K562 (cell line): ENCODE measurements around the gene FAM171A1. TPM values are rescaled to one million over a fixed set of nuclear protein-coding genes. Genes with fewer than 3 reads are reported as not detected.
A peak's percentile ranks its signal among the peaks of the same experiment; 100 is the strongest.
"Not testable (repeated sequence)": the region's sequence is repeated elsewhere in the genome, so short reads cannot be mapped to it uniquely, and the experiment has no call there.

ENCODE experiments used
- ATAC-seq: fragments of 200-7000 bp; cut with Tn5 transposase; 3 replicates; pipeline ENCODE4 v1.9.1; 2020; ENCODE audit warnings: moderate library complexity
- BruUV-seq: library from RNA; stranded (reverse); fragments of 400-500 nt; replicated peaks from 2 replicates; lab custom pipeline; 2021; lab: Mats Ljungman, UMichigan
- CTCF ChIA-PET: fragments of 300-600 bp; formaldehyde crosslinking; extraction: SDS; loops from one replicate; lab custom pipeline; 2021; ENCODE audit warnings: low intra/inter-chr PET ratio; lab: Yijun Ruan, JAX
- POLR2A ChIA-PET: fragments of 300-600, 350-650 bp; sonication (Branson Sonifier 250); formaldehyde crosslinking; extraction: SDS; loops from one replicate; lab custom pipeline; 2021; ENCODE audit warnings: antibody characterized with exemption, inconsistent platforms; lab: Yijun Ruan, JAX
- DNase-seq, 4 experiments: peaks; one replicate each; pipeline versions ENCODE4 v3.0.0 to v3.0.0-alpha.2; 2011 to 2018; ENCODE audit warnings: low spot score in 3 of 4, mixed read lengths in 3 of 4; ENCODE audit errors: extremely low read depth in 1 of 4
- FAIRE-seq: peaks from 2 replicates; lab custom pipeline; 2011; peaks lifted over from hg19 to GRCh38; lab: Jason Lieb, UNC
- H2AFZ ChIP-seq: 2 replicates; pipeline ENCODE4 v1.6.0; 2011; ENCODE audit warnings: low read depth, low read length, control low read depth, inconsistent platforms
- H3K27ac ChIP-seq: fragments of 200-600 bp; 3 replicates; pipeline ENCODE4 v1.8.0; 2011; ENCODE audit warnings: low read depth, mild to moderate bottlenecking, control low read depth, inconsistent platforms, low read length, moderate library complexity, mixed read lengths; ENCODE audit errors: extremely low read depth
- H3K27me3 ChIP-seq, 2 experiments: fragments of 300-600 bp in 1 of 2; 2 replicates in 1 of 2; 3 replicates in 1 of 2; pipeline versions ENCODE4 v1.6.0 to v1.8.0; 2011; ENCODE audit warnings: inconsistent platforms in 2 of 2, low read length in 2 of 2, mild to moderate bottlenecking in 1 of 2, mixed read lengths in 1 of 2, moderate library complexity in 1 of 2; ENCODE audit not compliant: control insufficient read depth in 2 of 2, insufficient read depth in 2 of 2
- H3K36me3 ChIP-seq: fragments of 300-600 bp; 3 replicates; pipeline ENCODE4 v1.8.0; 2011; ENCODE audit warnings: mild to moderate bottlenecking, low read length, inconsistent platforms; ENCODE audit not compliant: control insufficient read depth, insufficient read depth
- H3K4me1 ChIP-seq, 2 experiments: fragments of 200-600 bp in 1 of 2; replicated peaks in 1 of 2; 2 replicates in 1 of 2; 3 replicates in 1 of 2; pipeline versions ENCODE4 v1.5.1 to v1.8.0; 2011; ENCODE audit warnings: inconsistent platforms in 2 of 2, low read length in 2 of 2, mild to moderate bottlenecking in 1 of 2, mixed read lengths in 1 of 2, moderate library complexity in 1 of 2; ENCODE audit not compliant: control insufficient read depth in 2 of 2, insufficient read depth in 2 of 2
- H3K4me2 ChIP-seq: 2 replicates; pipeline ENCODE4 v1.6.1; 2011; ENCODE audit warnings: low read length, control low read depth, inconsistent platforms, mixed read lengths; ENCODE audit not compliant: insufficient read depth
- H3K4me3 ChIP-seq: fragments of 200-600 bp; sonication (generic), shearing (Covaris generic); 2 replicates; pipeline ENCODE4 v1.5.1; 2016; ENCODE audit warnings: control low read depth, inconsistent platforms
- H3K79me2 ChIP-seq: fragments of 200-600 bp; 3 replicates; pipeline ENCODE4 v1.8.0; 2011; ENCODE audit warnings: low read length, inconsistent platforms; ENCODE audit not compliant: control insufficient read depth, insufficient read depth
- H3K9ac ChIP-seq, 2 experiments: 2 replicates each; pipeline versions ENCODE4 v1.6.0 to v1.6.1; 2011; ENCODE audit warnings: low read depth in 2 of 2, low read length in 2 of 2, control low read depth in 1 of 2, inconsistent platforms in 1 of 2, mild to moderate bottlenecking in 1 of 2, mixed read lengths in 1 of 2; ENCODE audit not compliant: insufficient read depth in 1 of 2
- H3K9me1 ChIP-seq: one replicate; pipeline ENCODE4 v1.6.0; 2011; ENCODE audit warnings: inconsistent platforms, mild to moderate bottlenecking, low read length, moderate library complexity; ENCODE audit not compliant: control insufficient read depth, insufficient read depth
- H3K9me3 ChIP-seq: replicated peaks from 2 replicates; pipeline ENCODE4 v1.5.1; 2011; ENCODE audit warnings: low read depth, low read length, inconsistent platforms; ENCODE audit not compliant: control insufficient read depth, insufficient read depth
- H4K20me1 ChIP-seq: replicated peaks from 2 replicates; pipeline ENCODE4 v1.6.1; 2011; ENCODE audit warnings: low read length, inconsistent platforms, mixed read lengths; ENCODE audit not compliant: control insufficient read depth, insufficient read depth
- CCAR2 ChIP-seq: fragments of 200-400 bp; formaldehyde crosslinking; IDR thresholded peaks from 2 replicates; pipeline ENCODE4 v1.6.1; 2017; ENCODE audit warnings: mild to moderate bottlenecking, low read depth, low read length
- ZNF134 ChIP-seq: fragments of 250-450 bp; sonication (Bioruptor Pico); conservative IDR thresholded peaks from 2 replicates; pipeline ENCODE4 v1.4.0; 2020
- whole genome bisulfite sequencing: fragments of 100-300 bp; shearing (Covaris generic); methylation state at CpG from one replicate; pipeline ENCODE4 v1.1.6; 2016; ENCODE audit warnings: low coverage, mixed read lengths; ENCODE audit not compliant: insufficient coverage; ENCODE audit errors: missing lambda C conversion rate; 5-methylcytosine and 5-hydroxymethylcytosine counted together
- in situ Hi-C: fragments of 300-500 bp; cut with MboI; formaldehyde crosslinking; loops from 4 replicates; pipeline ENCODE4 v1.15.0; 2018; ENCODE audit warnings: inconsistent platforms, mixed read lengths
- intact Hi-C: fragments of 100-400 bp; cut with micrococcal nuclease; formaldehyde crosslinking; loops from 2 replicates; pipeline ENCODE4 v1.14.2; 2022
- polyA plus RNA-seq, 8 experiments: library from polyadenylated mRNA; depleted of rRNA in 4 of 8; stranded (reverse) in 5 of 8; unstranded in 3 of 8; fragments of >200 nt; fragmentation: Nextera tagmentation in 2 of 8; fragmentation: Illumina TruSeq in 1 of 8; extraction: Ambion mirVana in 2 of 8; extraction: Trizol in 1 of 8; gene quantifications; 2 replicates each; pipeline versions ENCODE4 v1.2.1 to v1.2.3, GENCODE V29; 2011 to 2014; ENCODE audit warnings: inconsistent platforms in 1 of 8, missing spikeins in 1 of 8
- total RNA-seq, 7 experiments: library from RNA; depleted of rRNA in 6 of 7; stranded (reverse); fragments of >200 nt in 6 of 7; fragmentation: Illumina TruSeq in 2 of 7; extraction: Trizol in 2 of 7; gene quantifications; 2 replicates each; pipeline versions ENCODE4 v1.2.1 to v1.2.3, GENCODE V29; 2011 to 2021; ENCODE audit warnings: low replicate concordance in 1 of 7

Gene FAM171A1
- total and polyA plus RNA-seq, 9 of the 15 experiments (the other 6 are each of a cell fraction or from before 2014, with no cell fraction given), result 0.51 to 8.2 (median 4.8) TPM

DNA sequence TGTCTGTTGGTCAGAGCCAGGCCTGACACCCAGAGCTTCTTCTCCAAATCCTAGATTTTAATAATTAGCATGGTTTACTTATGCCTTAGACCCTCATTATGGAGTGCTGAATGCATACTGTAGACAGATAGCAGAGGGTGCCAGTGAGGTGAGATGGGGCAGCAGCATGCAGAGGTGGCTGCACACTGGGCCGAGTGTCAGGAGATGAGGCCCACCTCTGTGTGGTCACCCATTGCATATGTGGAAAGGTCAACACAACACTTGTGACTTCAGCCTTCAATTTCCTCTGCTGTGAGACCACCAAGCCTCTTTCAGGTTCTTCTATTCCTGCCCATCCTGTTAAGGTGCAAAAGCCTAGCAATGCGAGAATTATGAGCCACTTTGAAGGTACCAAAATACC, 162.9 kb downstream of the FAM171A1 start:
- ATAC-seq, result no peak
- no peaks in the 10 kb centered on the region for H3K4me1 ChIP-seq
- H3K9me3 ChIP-seq, result no peaks in the 10 kb centered on the region
- no peak for FAIRE-seq
- BruUV-seq, result no TSS peak
- WGBS, result 53% methylated on average over 2 of the region's 2 CpGs
- no peak for TF ChIP-seq CCAR2
- H2AFZ ChIP-seq, result peak overlapping the region; percentile 10; the same call in 1 of the 2 replicates
- H3K4me3 ChIP-seq, result no peak overlapping the region
- no peaks in the 10 kb centered on the region for H3K79me2 ChIP-seq
- CTCF ChIA-PET, result no interaction called here
- no peaks in the 10 kb centered on the region for H3K36me3 ChIP-seq
- POLR2A ChIA-PET, result no interaction called here
- no peak overlapping the region for H3K9ac ChIP-seq
- no peak for DNase-seq
- no peak overlapping the region for H3K4me2 ChIP-seq
- in situ Hi-C loops, result no loop called here
- H3K27me3 ChIP-seq, result peaks cover 0 to 22% of the 10 kb centered on the region in 2 experiments; a peak in 3 of 5 replicates
- H3K27ac ChIP-seq, result no peak overlapping the region
- intact Hi-C loops, result no loop called here
- no peaks in the 10 kb centered on the region for H4K20me1 ChIP-seq
- H3K9me1 ChIP-seq, result no peaks in the 10 kb centered on the region

DNA sequence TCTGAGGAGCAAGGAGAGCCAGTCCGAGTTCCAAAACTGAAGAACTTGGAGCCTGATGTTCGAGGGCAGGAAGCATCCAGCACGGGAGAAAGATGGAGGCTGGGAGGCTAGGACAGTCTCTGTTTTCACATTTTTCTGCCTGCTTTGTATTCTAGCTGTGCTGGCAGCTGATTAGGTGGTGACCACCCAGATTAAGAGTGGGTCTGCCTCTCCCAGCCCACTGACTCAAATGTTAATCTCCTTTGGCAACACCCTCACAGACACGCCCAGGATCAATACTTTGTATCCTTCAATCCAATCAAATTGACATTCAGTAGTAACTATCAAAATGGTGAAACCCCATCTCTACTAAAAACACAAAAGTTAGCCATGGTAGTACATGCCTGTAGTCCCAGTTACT, 163.7 kb downstream of the FAM171A1 start:
- H3K9ac ChIP-seq, H2AFZ ChIP-seq, intact Hi-C loops, H3K36me3 ChIP-seq, H4K20me1 ChIP-seq, BruUV-seq, in situ Hi-C loops, DNase-seq, H3K27ac ChIP-seq, FAIRE-seq, H3K4me2 ChIP-seq, H3K4me3 ChIP-seq, H3K79me2 ChIP-seq, CTCF ChIA-PET, H3K9me1 ChIP-seq, H3K9me3 ChIP-seq, ATAC-seq, H3K4me1 ChIP-seq, POLR2A ChIA-PET: not testable (repeated sequence)
- 27% methylated on average over 4 of the region's 4 CpGs for WGBS
- peak; percentile 81 for TF ChIP-seq ZNF134 (CRISPR knock-in tag)
- H3K27me3 ChIP-seq, result peaks cover 0 to 14% of the 10 kb centered on the region in 2 experiments; a peak in 3 of 5 replicates
